Esophagus muscularis mucosa (tissue), 4 donors: ENCODE results near the gene PPP2R5C. TPM values are rescaled to one million over a fixed set of nuclear protein-coding genes. Genes with fewer than 3 reads are reported as not detected.

Experiments used
- DNase-seq: peaks from one replicate; pipeline ENCODE4 v3.0.0-alpha.2; 2017; ENCODE audit errors: extremely low spot score
- H3K27ac ChIP-seq, 4 donors: fragments of 200-600 bp; sonication (generic); replicated peaks in 1 of 4; 1 replicate in 3 of 4; 2 replicates in 1 of 4; pipeline ENCODE4 v1.5.1; 2016 to 2019; ENCODE audit warnings: mild to moderate bottlenecking in 1 of 4
- H3K27me3 ChIP-seq, 4 donors: fragments of 200-600 bp; sonication (generic); one replicate each; pipeline versions ENCODE4 v1.5.1 to v1.6.0; 2016 to 2019
- H3K36me3 ChIP-seq, 4 donors: fragments of 200-600 bp; sonication (generic); one replicate each; pipeline ENCODE4 v1.5.1; 2016 to 2019
- H3K4me1 ChIP-seq, 4 donors: fragments of 200-600 bp; sonication (generic); one replicate each; pipeline ENCODE4 v1.5.1; 2016 to 2019
- H3K4me3 ChIP-seq, 4 donors: fragments of 200-600 bp; sonication (generic); 1 replicate in 2 of 4; 2 replicates in 2 of 4; pipeline ENCODE4 v1.5.1; 2016 to 2019; ENCODE audit warnings: mild to moderate bottlenecking in 4 of 4, moderate library complexity in 1 of 4
- H3K9me3 ChIP-seq, 4 donors: fragments of 200-600 bp; sonication (generic); 1 replicate in 3 of 4; 2 replicates in 1 of 4; pipeline ENCODE4 v1.5.1; 2016 to 2019
- EP300 ChIP-seq: sonication (generic); formaldehyde crosslinking; IDR thresholded peaks from one replicate; pipeline ENCODE4 v1.6.1; 2017; ENCODE audit warnings: antibody characterized with exemption
- POLR2A ChIP-seq: fragments of 450-650 bp; IDR thresholded peaks from one replicate; pipeline ENCODE4 v1.6.1; 2017; ENCODE audit warnings: antibody characterized with exemption, moderate library complexity, mild to moderate bottlenecking, low read depth
- POLR2AphosphoS5 ChIP-seq, 2 donors: sonication (generic); formaldehyde crosslinking; IDR thresholded peaks; one replicate each; pipeline ENCODE4 v1.6.1; 2017; ENCODE audit warnings: antibody characterized with exemption in 2 of 2
- WGBS: methylation state at CpG from one replicate; pipeline ENCODE4 v1.1.5; 2018; 5-methylcytosine and 5-hydroxymethylcytosine counted together
- intact Hi-C: fragments of 100-400 bp; cut with DNase I; formaldehyde crosslinking; loops from one replicate; pipeline ENCODE4 v1.15.1; 2023
- total RNA-seq, 4 donors: library from RNA; depleted of rRNA; stranded (reverse); fragments of >200 nt; gene quantifications; one replicate each; pipeline versions ENCODE4 v1.1.0 to v1.2.1, GENCODE V29; 2016
- TF ChIP-seq, protein P1 (sequence below), 3 experiments: fragments of 200-600 bp in 2 of 3; fragments of 450-650 bp in 1 of 3; sonication (generic) in 2 of 3; IDR thresholded peaks; one replicate each; pipeline ENCODE4 v1.5.1; 2017 to 2019; ENCODE audit warnings: antibody characterized with exemption in 3 of 3, mild to moderate bottlenecking in 2 of 3, moderate library complexity in 1 of 3

The PPP2R5C gene
- total RNA-seq, 4 donors from 2014 or later: 103 to 142 (median 131) TPM

DNA sequence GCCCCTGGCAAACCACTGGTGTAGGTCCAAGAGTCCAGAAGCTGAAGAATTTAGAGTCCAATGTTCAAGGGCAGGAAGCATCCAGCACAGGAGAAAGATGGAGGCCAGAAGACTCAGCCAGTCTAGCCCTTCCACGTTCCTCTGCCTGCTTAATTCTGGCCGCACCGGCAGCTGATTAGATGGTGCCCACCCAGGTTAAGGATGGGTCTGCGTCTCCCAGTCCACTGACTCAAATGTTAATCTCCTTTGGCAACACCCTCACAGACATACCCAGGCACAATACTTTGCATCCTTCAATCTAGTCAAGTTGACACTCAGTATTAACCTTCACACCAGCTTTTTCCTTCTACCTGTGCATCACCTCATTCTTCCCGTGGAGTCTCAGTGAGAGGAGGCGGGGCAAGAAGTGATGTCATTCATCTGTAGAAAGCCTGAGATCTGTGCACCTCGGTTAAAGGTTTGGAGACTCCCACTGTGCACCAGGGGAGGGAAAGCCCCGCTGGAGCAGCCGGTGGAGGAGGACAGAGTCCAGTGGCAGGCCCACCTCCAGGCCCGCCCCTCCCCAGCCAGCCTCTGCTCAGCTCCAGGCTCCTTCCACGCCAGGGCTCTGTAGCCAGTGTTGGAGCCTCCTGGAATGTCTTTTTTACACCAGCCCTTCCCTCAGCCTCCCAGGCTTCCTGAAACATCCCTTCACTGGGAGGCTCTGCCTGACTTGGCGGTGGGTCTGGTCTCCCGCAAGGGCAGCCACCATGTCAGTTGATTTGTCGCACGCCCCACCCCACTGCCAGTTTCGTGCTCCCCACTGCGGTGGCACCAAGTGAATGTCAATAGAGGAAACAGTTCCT lies 122.8 kb downstream of the PPP2R5C start:
- DNase-seq: no peak
- 95% methylated on average over 17 of the region's 17 CpGs for WGBS
- Histone ChIP-seq H3K27me3 (no peaks in the 10 kb centered on the region), H3K9me3 (no peaks in the 10 kb centered on the region), H3K27ac (no peak overlapping the region), H3K4me1 (peaks cover 0 to 9% (median 3%) of the 10 kb centered on the region in 4 donors), H3K36me3 (peaks cover 32 to 79% (median 60%) of the 10 kb centered on the region in 4 donors), H3K4me3 (no peak overlapping the region)
- intact Hi-C loops: no loop called here
- no peak for TF ChIP-seq POLR2A
- TF ChIP-seq, protein P1, sequence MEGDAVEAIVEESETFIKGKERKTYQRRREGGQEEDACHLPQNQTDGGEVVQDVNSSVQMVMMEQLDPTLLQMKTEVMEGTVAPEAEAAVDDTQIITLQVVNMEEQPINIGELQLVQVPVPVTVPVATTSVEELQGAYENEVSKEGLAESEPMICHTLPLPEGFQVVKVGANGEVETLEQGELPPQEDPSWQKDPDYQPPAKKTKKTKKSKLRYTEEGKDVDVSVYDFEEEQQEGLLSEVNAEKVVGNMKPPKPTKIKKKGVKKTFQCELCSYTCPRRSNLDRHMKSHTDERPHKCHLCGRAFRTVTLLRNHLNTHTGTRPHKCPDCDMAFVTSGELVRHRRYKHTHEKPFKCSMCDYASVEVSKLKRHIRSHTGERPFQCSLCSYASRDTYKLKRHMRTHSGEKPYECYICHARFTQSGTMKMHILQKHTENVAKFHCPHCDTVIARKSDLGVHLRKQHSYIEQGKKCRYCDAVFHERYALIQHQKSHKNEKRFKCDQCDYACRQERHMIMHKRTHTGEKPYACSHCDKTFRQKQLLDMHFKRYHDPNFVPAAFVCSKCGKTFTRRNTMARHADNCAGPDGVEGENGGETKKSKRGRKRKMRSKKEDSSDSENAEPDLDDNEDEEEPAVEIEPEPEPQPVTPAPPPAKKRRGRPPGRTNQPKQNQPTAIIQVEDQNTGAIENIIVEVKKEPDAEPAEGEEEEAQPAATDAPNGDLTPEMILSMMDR (IDR thresholded peaks at IDR 0.05): no peak
- no peak for TF ChIP-seq EP300
- no peak for TF ChIP-seq POLR2AphosphoS5 (IDR thresholded peaks at IDR 0.05)

DNA sequence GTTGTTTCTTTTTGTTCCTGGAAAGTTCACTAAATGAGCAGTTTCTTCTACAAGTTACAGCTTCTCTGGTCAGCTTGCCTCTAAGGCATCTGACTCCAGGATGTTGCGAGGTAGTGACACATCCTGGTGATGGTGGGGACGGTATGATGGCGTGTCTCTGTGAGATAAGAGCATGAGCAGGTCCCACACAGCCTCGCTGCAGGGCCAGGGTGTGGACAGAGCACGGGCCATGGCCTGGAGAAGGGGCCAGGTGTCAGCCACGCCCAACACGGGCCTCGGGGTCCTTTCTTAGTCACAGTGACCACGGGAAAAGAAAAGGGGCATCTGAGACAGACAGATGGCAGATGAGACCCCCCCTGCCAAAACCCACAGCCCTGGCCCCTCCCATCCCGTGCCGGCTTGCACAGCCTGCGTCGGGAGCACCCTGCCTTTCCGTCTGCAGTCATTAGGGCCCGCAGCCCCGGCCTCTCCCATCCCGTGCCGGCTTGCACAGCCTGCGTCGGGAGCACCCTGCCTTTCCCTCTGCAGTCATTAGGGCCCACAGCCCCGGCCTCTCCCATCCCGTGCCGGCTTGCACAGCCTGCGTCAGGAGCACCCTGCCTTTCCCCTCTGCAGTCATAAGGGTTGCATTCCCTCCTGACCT lies 123.5 kb downstream of the PPP2R5C start:
- no peak for DNase-seq
- intact Hi-C loops: no loop called here
- Histone ChIP-seq H3K9me3 (no peaks in the 10 kb centered on the region), H3K4me3 (no peak overlapping the region), H3K27me3 (no peaks in the 10 kb centered on the region), H3K27ac (no peak overlapping the region), H3K4me1 (peaks cover 0 to 3% (median 0%) of the 10 kb centered on the region in 4 donors), H3K36me3 (peaks cover 32 to 82% (median 67%) of the 10 kb centered on the region in 4 donors)
- TF ChIP-seq, protein P1 (IDR thresholded peaks at IDR 0.05): no peak
- TF ChIP-seq EP300 (no peak), POLR2A (no peak), POLR2AphosphoS5 (IDR thresholded peaks at IDR 0.05) (no peak)
- 91% methylated on average over 22 of the region's 24 CpGs for WGBS

GRCh38 chr14:101887219-101887618 lies 125.7 kb downstream of the PPP2R5C start:
- no peaks in the 10 kb centered on the region for H3K4me1 ChIP-seq
- TF ChIP-seq POLR2AphosphoS5 (IDR thresholded peaks at IDR 0.05): no peak
- no peak for TF ChIP-seq POLR2A
- no peak for TF ChIP-seq EP300
- TF ChIP-seq, protein P1 (IDR thresholded peaks at IDR 0.05): no peak
- H3K27ac ChIP-seq: no peak overlapping the region
- H3K36me3 ChIP-seq: peaks cover 38 to 89% (median 82%) of the 10 kb centered on the region in 4 donors
- H3K27me3 ChIP-seq: no peaks in the 10 kb centered on the region
- DNase-seq: no peak
- intact Hi-C loops: no loop called here
- no peaks in the 10 kb centered on the region for H3K9me3 ChIP-seq
- H3K4me3 ChIP-seq: no peak overlapping the region
- WGBS: 95% methylated on average over 11 of the region's 11 CpGs

DNA sequence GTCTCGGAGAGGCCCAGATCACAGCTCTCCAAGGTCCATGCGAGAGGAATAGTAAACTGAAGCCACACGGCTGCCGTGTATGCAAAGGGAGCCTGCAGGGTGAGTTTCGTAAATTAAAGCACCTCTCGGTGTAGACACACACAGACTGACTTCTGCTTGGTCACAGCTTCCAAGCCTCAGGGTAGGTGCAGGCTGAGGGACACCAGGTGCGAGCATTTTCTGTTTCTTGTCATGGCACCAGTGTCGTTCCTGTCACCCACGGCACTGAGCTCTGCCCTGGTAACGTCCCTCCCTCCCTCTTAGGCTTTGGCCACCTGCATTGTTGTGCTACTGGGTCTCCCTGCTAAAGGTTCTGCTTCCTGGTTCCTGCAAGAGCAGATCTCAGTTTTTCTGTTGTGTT lies 126.7 kb downstream of the PPP2R5C start:
- intact Hi-C loops: no loop called here
- 88% methylated on average over 10 of the region's 10 CpGs for WGBS

More for the DNA sequence above, 126.7 kb downstream of the PPP2R5C start:
- Histone ChIP-seq H3K36me3 (peaks cover 43 to 88% (median 88%) of the 10 kb centered on the region in 4 donors), H3K4me3 (no peak overlapping the region), H3K9me3 (no peaks in the 10 kb centered on the region), H3K4me1 (no peaks in the 10 kb centered on the region), H3K27me3 (no peaks in the 10 kb centered on the region), H3K27ac (no peak overlapping the region)
- TF ChIP-seq EP300: no peak
- TF ChIP-seq, protein P1 (IDR thresholded peaks at IDR 0.05): no peak
- TF ChIP-seq POLR2AphosphoS5 (IDR thresholded peaks at IDR 0.05): no peak
- TF ChIP-seq POLR2A: no peak
- DNase-seq: no peak
